K562 (cell line): Measurements from ENCODE around the gene NQO2. TPM values are rescaled to one million over a fixed set of nuclear protein-coding genes. Genes with fewer than 3 reads are reported as not detected.

Experiments used
- ESRRB ChIP-seq: fragments of 250-450 bp; sonication (Bioruptor Pico); IDR thresholded peaks from 2 replicates; pipeline ENCODE4 v1.5.0; 2020; ENCODE audit warnings: mild to moderate bottlenecking, moderate library complexity, borderline replicate concordance
- EWSR1 ChIP-seq: fragments of 450-650 bp; IDR thresholded peaks from 2 replicates; pipeline ENCODE4 v1.6.1; 2018; ENCODE audit warnings: borderline replicate concordance, mild to moderate bottlenecking, low read depth, moderate library complexity; ENCODE audit not compliant: partially characterized antibody
- FOXP1 ChIP-seq: sonication (generic); formaldehyde crosslinking; IDR thresholded peaks from 2 replicates; pipeline ENCODE4 v1.8.0; 2022; ENCODE audit warnings: mild to moderate bottlenecking, missing genetic modification reagents
- GTF2F1 ChIP-seq: IDR thresholded peaks from 2 replicates; pipeline ENCODE4 v1.6.1; 2011; ENCODE audit warnings: low read depth, low read length, improper control_type of control experiment
- HIVEP1 ChIP-seq: fragments of 250-450 bp; sonication (Bioruptor Pico); IDR thresholded peaks from 2 replicates; pipeline ENCODE4 v1.4.0; 2020; ENCODE audit warnings: mild to moderate bottlenecking
- MTF1 ChIP-seq: fragments of 250-450 bp; sonication (Bioruptor Pico); IDR thresholded peaks from 2 replicates; pipeline ENCODE4 v1.9.0; 2021; ENCODE audit warnings: moderate library complexity, mild to moderate bottlenecking, inconsistent platforms, borderline replicate concordance
- NCOA4 ChIP-seq: fragments of 450-650 bp; IDR thresholded peaks from 2 replicates; pipeline ENCODE4 v1.6.1; 2018; ENCODE audit warnings: mild to moderate bottlenecking; ENCODE audit not compliant: partially characterized antibody
- NR1H2 ChIP-seq: sonication (generic); formaldehyde crosslinking; IDR thresholded peaks from 2 replicates; pipeline ENCODE4 v1.4.0; 2020; ENCODE audit warnings: mild to moderate bottlenecking, missing genetic modification reagents
- NRF1 ChIP-seq, 2 experiments: fragments of 450-650 bp; IDR thresholded peaks in 1 of 2; conservative IDR thresholded peaks in 1 of 2; 2 replicates each; pipeline ENCODE4 v1.6.1; 2014; ENCODE audit warnings: mild to moderate bottlenecking in 2 of 2
- RAD21 ChIP-seq, 2 experiments: fragments of 250-450 bp in 1 of 2; fragments of 450-650 bp in 1 of 2; sonication (Bioruptor Pico) in 1 of 2; formaldehyde crosslinking in 1 of 2; IDR thresholded peaks in 1 of 2; conservative IDR thresholded peaks in 1 of 2; 2 replicates each; pipeline versions ENCODE4 v1.4.0 to v1.8.0; 2020 to 2022; ENCODE audit warnings: mild to moderate bottlenecking in 2 of 2, moderate library complexity in 1 of 2
- RBM34 ChIP-seq: fragments of 200-400 bp; formaldehyde crosslinking; IDR thresholded peaks from 2 replicates; pipeline ENCODE4 v1.6.1; 2018; ENCODE audit warnings: low read length, borderline replicate concordance; ENCODE audit not compliant: insufficient read depth
- SAFB ChIP-seq: fragments of 200-400 bp; formaldehyde crosslinking; IDR thresholded peaks from 2 replicates; pipeline ENCODE4 v1.6.1; 2017; ENCODE audit warnings: low read depth, low read length, borderline replicate concordance
- SETDB1 ChIP-seq: IDR thresholded peaks from one replicate; pipeline ENCODE4 v1.6.1; 2012; ENCODE audit warnings: low read length, control low read depth, inconsistent platforms
- TAF1 ChIP-seq: IDR thresholded peaks from 2 replicates; pipeline ENCODE4 v1.6.1; 2011; ENCODE audit warnings: mild to moderate bottlenecking, low read length, moderate library complexity; ENCODE audit not compliant: insufficient read depth, control insufficient read depth, severe bottlenecking; ENCODE audit errors: extremely low read depth
- polyA plus RNA-seq, 8 experiments: library from polyadenylated mRNA; depleted of rRNA in 4 of 8; stranded (reverse) in 5 of 8; unstranded in 3 of 8; fragments of >200 nt; fragmentation: Nextera tagmentation in 2 of 8; fragmentation: Illumina TruSeq in 1 of 8; extraction: Ambion mirVana in 2 of 8; extraction: Trizol in 1 of 8; gene quantifications; 2 replicates each; pipeline versions ENCODE4 v1.2.1 to v1.2.3, GENCODE V29; 2011 to 2014; ENCODE audit warnings: inconsistent platforms in 1 of 8, missing spikeins in 1 of 8
- total RNA-seq, 7 experiments: library from RNA; depleted of rRNA in 6 of 7; stranded (reverse); fragments of >200 nt in 6 of 7; fragmentation: Illumina TruSeq in 2 of 7; extraction: Trizol in 2 of 7; gene quantifications; 2 replicates each; pipeline versions ENCODE4 v1.2.1 to v1.2.3, GENCODE V29; 2011 to 2021; ENCODE audit warnings: low replicate concordance in 1 of 7
- TF ChIP-seq, protein P1 (sequence below), 2 experiments: fragments of 150-350 bp in 1 of 2; IDR thresholded peaks; 2 replicates each; pipeline ENCODE4 v1.6.1; 2012 to 2016; ENCODE audit warnings: low read depth in 2 of 2, low read length in 2 of 2, mild to moderate bottlenecking in 1 of 2, moderate library complexity in 1 of 2
- TF ChIP-seq, protein P2 (sequence below): fragments of 250-450 bp; sonication (Bioruptor Pico); IDR thresholded peaks from 2 replicates; pipeline ENCODE4 v1.5.1; 2021; ENCODE audit warnings: mild to moderate bottlenecking
- TF ChIP-seq, protein P3 (sequence below): sonication (generic); formaldehyde crosslinking; IDR thresholded peaks from 2 replicates; pipeline ENCODE4 v1.8.0; 2022; ENCODE audit warnings: missing genetic modification reagents, mild to moderate bottlenecking, borderline replicate concordance
- TF ChIP-seq, protein P4 (sequence below): fragments of 250-450 bp; sonication (Bioruptor Pico); IDR thresholded peaks from 2 replicates; pipeline ENCODE4 v1.4.0; 2020; ENCODE audit warnings: mild to moderate bottlenecking, moderate library complexity

The NQO2 gene
- total and polyA plus RNA-seq, 9 of the 15 experiments (the other 6 are each of a cell fraction or from before 2014, with no cell fraction given): 54.6 to 214 (median 116) TPM

DNA sequence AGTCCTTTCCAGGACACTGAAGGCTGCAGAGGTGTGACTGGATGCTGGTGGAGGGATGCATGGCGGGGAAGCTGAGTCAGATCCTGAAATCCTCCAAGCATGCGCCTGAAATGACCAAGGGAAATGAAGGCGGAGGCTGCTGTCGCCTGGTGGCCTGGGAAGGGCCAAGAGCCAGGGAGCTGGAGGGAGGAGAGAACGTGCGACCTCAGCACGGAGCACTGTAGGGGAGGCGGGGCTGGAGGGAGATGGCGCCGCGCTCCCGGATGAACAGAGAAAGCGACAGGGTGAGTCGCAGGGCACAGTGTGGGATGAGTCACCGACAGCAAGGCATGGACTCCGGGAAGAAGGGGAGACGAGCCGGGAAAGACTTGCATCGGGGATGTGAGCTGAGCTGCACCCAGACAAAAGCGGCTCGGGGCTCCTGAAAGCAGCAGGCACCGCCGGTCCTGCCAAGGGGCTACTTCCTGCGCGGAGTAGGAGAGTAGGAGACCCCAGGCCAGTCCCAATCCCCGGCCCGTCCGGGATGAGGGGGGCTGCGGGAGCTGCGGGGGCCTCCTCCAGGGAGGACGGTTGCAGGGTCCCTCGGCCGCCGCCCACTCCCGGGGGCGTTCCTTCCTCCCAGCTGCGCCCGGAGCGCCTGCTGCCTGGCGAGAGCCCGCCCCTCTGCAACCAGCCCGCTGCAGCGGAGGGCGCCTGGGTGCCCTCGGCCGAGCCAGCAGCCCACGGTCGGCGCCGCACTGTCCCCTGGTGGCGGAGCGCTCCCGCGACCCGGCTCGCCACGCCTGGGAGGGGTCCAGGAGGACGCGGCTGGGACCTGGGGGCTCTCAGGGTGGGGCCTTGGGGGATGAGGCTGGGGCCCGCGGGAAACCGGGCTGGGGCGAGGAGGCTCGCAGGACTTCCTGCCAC, 11.0 kb upstream of the NQO2 start (continued):
- TF ChIP-seq, protein P1, sequence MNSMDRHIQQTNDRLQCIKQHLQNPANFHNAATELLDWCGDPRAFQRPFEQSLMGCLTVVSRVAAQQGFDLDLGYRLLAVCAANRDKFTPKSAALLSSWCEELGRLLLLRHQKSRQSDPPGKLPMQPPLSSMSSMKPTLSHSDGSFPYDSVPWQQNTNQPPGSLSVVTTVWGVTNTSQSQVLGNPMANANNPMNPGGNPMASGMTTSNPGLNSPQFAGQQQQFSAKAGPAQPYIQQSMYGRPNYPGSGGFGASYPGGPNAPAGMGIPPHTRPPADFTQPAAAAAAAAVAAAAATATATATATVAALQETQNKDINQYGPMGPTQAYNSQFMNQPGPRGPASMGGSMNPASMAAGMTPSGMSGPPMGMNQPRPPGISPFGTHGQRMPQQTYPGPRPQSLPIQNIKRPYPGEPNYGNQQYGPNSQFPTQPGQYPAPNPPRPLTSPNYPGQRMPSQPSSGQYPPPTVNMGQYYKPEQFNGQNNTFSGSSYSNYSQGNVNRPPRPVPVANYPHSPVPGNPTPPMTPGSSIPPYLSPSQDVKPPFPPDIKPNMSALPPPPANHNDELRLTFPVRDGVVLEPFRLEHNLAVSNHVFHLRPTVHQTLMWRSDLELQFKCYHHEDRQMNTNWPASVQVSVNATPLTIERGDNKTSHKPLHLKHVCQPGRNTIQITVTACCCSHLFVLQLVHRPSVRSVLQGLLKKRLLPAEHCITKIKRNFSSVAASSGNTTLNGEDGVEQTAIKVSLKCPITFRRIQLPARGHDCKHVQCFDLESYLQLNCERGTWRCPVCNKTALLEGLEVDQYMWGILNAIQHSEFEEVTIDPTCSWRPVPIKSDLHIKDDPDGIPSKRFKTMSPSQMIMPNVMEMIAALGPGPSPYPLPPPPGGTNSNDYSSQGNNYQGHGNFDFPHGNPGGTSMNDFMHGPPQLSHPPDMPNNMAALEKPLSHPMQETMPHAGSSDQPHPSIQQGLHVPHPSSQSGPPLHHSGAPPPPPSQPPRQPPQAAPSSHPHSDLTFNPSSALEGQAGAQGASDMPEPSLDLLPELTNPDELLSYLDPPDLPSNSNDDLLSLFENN (IDR thresholded peaks at IDR 0.05; ENCODE audit: low read depth in 2 of 2, low read length in 2 of 2): no peak; a peak in 1 of 4 replicates
- TF ChIP-seq NCOA4 (no peak), SETDB1 (no peak), RAD21 (CRISPR knock-in tag; conservative IDR thresholded peaks at IDR 0.05 in 1 of 2, IDR thresholded peaks at IDR 0.05 in 1 of 2) (peak; percentile 93 to 98), SAFB (peak; percentile 79), NR1H2 (CRISPR knock-in tag) (no peak; the same call in 1 of the 2 replicates), RBM34 (0 out of 2 replicates have a peak, but pooled peaks have one; percentile 96), HIVEP1 (CRISPR knock-in tag) (no peak; the same call in 1 of the 2 replicates), MTF1 (CRISPR knock-in tag) (no peak), NRF1 (conservative IDR thresholded peaks at IDR 0.05 in 1 of 2, IDR thresholded peaks at IDR 0.05 in 1 of 2) (peak; percentile 86 to 89), TAF1 (peak; percentile 44), ESRRB (CRISPR knock-in tag) (no peak), EWSR1 (no peak), GTF2F1 (0 out of 2 replicates have a peak, but pooled peaks have one; percentile 27), FOXP1 (CRISPR knock-in tag) (peak; percentile 81)
- TF ChIP-seq, protein P2, sequence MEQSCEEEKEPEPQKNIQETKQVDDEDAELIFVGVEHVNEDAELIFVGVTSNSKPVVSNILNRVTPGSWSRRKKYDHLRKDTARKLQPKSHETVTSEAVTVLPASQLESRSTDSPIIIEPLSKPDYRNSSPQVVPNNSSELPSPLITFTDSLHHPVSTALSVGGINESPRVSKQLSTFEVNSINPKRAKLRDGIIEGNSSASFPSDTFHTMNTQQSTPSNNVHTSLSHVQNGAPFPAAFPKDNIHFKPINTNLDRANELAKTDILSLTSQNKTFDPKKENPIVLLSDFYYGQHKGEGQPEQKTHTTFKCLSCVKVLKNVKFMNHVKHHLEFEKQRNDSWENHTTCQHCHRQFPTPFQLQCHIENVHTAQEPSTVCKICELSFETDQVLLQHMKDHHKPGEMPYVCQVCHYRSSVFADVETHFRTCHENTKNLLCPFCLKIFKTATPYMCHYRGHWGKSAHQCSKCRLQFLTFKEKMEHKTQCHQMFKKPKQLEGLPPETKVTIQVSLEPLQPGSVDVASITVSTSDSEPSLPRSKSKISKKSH (CRISPR knock-in tag): peak; percentile 64; the same call in 1 of the 2 replicates
- TF ChIP-seq, protein P3, sequence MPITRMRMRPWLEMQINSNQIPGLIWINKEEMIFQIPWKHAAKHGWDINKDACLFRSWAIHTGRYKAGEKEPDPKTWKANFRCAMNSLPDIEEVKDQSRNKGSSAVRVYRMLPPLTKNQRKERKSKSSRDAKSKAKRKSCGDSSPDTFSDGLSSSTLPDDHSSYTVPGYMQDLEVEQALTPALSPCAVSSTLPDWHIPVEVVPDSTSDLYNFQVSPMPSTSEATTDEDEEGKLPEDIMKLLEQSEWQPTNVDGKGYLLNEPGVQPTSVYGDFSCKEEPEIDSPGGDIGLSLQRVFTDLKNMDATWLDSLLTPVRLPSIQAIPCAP (CRISPR knock-in tag): peak; percentile 81; the same call in 1 of the 2 replicates
- TF ChIP-seq, protein P4, sequence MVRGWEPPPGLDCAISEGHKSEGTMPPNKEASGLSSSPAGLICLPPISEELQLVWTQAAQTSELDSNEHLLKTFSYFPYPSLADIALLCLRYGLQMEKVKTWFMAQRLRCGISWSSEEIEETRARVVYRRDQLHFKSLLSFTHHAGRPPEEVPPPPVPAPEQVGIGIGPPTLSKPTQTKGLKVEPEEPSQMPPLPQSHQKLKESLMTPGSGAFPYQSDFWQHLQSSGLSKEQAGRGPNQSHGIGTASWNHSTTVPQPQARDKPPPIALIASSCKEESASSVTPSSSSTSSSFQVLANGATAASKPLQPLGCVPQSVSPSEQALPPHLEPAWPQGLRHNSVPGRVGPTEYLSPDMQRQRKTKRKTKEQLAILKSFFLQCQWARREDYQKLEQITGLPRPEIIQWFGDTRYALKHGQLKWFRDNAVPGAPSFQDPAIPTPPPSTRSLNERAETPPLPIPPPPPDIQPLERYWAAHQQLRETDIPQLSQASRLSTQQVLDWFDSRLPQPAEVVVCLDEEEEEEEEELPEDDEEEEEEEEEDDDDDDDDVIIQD (CRISPR knock-in tag): no peak
